ENCODE measurements around the gene MTHFSD.

The MTHFSD gene

GRCh38 chr16:86573215-86573614, 18.2 kb upstream of the MTHFSD start:
- no peak for TF ChIP-seq CREB1 (IDR thresholded peaks at IDR 0.05; ENCODE audit: low read depth)
- no peak for TF ChIP-seq YY1 (IDR thresholded peaks at IDR 0.05; ENCODE audit: low read depth)
- no peak for TF ChIP-seq ZBTB7A (IDR thresholded peaks at IDR 0.05; ENCODE audit: low read depth)
- TF ChIP-seq, protein P1, sequence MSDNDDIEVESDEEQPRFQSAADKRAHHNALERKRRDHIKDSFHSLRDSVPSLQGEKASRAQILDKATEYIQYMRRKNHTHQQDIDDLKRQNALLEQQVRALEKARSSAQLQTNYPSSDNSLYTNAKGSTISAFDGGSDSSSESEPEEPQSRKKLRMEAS (IDR thresholded peaks at IDR 0.05): no peak
- no peak for TF ChIP-seq EGR1 (IDR thresholded peaks at IDR 0.05)
- no peak for TF ChIP-seq TEAD4 (IDR thresholded peaks at IDR 0.05)
- no peak for TF ChIP-seq TCF12 (IDR thresholded peaks at IDR 0.05; ENCODE audit: low read depth)
- no peak for TF ChIP-seq TAF1 (IDR thresholded peaks at IDR 0.05; ENCODE audit: low read depth)

DNA sequence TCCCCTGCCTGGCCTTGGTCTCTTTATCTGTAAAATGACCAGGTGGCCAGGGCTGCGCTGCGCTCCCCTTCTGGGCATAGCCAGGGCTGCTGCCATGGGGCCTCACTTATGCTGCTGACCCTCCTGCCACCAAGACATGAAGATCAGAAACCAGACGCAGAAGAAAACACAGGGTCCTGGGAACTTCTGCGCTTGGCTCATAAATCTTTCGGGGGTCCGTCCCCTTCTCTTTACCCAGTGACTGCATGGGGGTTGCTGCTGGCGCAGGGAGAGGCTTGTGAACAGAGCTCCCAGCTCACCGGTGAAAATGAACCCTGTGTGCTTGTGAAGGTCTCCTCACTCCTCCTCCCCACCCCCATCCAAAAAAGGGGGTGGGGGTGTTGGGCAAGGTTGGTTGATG, 17.6 kb upstream of the MTHFSD start:
- TF ChIP-seq, protein P2, sequence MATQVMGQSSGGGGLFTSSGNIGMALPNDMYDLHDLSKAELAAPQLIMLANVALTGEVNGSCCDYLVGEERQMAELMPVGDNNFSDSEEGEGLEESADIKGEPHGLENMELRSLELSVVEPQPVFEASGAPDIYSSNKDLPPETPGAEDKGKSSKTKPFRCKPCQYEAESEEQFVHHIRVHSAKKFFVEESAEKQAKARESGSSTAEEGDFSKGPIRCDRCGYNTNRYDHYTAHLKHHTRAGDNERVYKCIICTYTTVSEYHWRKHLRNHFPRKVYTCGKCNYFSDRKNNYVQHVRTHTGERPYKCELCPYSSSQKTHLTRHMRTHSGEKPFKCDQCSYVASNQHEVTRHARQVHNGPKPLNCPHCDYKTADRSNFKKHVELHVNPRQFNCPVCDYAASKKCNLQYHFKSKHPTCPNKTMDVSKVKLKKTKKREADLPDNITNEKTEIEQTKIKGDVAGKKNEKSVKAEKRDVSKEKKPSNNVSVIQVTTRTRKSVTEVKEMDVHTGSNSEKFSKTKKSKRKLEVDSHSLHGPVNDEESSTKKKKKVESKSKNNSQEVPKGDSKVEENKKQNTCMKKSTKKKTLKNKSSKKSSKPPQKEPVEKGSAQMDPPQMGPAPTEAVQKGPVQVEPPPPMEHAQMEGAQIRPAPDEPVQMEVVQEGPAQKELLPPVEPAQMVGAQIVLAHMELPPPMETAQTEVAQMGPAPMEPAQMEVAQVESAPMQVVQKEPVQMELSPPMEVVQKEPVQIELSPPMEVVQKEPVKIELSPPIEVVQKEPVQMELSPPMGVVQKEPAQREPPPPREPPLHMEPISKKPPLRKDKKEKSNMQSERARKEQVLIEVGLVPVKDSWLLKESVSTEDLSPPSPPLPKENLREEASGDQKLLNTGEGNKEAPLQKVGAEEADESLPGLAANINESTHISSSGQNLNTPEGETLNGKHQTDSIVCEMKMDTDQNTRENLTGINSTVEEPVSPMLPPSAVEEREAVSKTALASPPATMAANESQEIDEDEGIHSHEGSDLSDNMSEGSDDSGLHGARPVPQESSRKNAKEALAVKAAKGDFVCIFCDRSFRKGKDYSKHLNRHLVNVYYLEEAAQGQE (IDR thresholded peaks at IDR 0.05; ENCODE audit: low read depth): no peak

- TF ChIP-seq YY1 (IDR thresholded peaks at IDR 0.05; ENCODE audit: low read depth): no peak
- TF ChIP-seq EGR1 (IDR thresholded peaks at IDR 0.05): no peak
- no peak for TF ChIP-seq ZBTB7A (IDR thresholded peaks at IDR 0.05; ENCODE audit: low read depth)
- no peak for TF ChIP-seq NFIC (IDR thresholded peaks at IDR 0.05)
- TF ChIP-seq TAF1 (IDR thresholded peaks at IDR 0.05; ENCODE audit: low read depth): no peak
- no peak for TF ChIP-seq FOXM1 (IDR thresholded peaks at IDR 0.05; ENCODE audit: borderline replicate concordance, low read depth)
- no peak for TF ChIP-seq TEAD4 (IDR thresholded peaks at IDR 0.05)
- TF ChIP-seq EP300 (IDR thresholded peaks at IDR 0.05; ENCODE audit: borderline replicate concordance): no peak
- TF ChIP-seq CREB1 (IDR thresholded peaks at IDR 0.05; ENCODE audit: low read depth): no peak
- no peak for TF ChIP-seq RAD21 (IDR thresholded peaks at IDR 0.05; ENCODE audit: low read depth)
- TF ChIP-seq CEBPB (IDR thresholded peaks at IDR 0.05): no peak
- no peak for TF ChIP-seq USF1 (IDR thresholded peaks at IDR 0.05)
- TF ChIP-seq TCF12 (IDR thresholded peaks at IDR 0.05; ENCODE audit: low read depth): no peak
These were observed 17.0 kb upstream of the MTHFSD start for GRCh38 chr16:86572041-86572521.

- TF ChIP-seq EP300 (IDR thresholded peaks at IDR 0.05; ENCODE audit: borderline replicate concordance) (no peak), YY1 (IDR thresholded peaks at IDR 0.05; ENCODE audit: low read depth) (no peak), USF1 (IDR thresholded peaks at IDR 0.05) (no peak), NFIC (IDR thresholded peaks at IDR 0.05) (no peak), TAF1 (IDR thresholded peaks at IDR 0.05; ENCODE audit: low read depth) (no peak), TEAD4 (IDR thresholded peaks at IDR 0.05) (no peak), ZBTB7A (IDR thresholded peaks at IDR 0.05; ENCODE audit: low read depth) (no peak), CEBPB (IDR thresholded peaks at IDR 0.05) (no peak), FOXM1 (IDR thresholded peaks at IDR 0.05; ENCODE audit: borderline replicate concordance, low read depth) (no peak), CREB1 (IDR thresholded peaks at IDR 0.05; ENCODE audit: low read depth) (no peak), EGR1 (IDR thresholded peaks at IDR 0.05) (no peak), RAD21 (IDR thresholded peaks at IDR 0.05; ENCODE audit: low read depth) (no peak), TCF12 (IDR thresholded peaks at IDR 0.05; ENCODE audit: low read depth) (no peak)
- TF ChIP-seq, protein P1 (IDR thresholded peaks at IDR 0.05): no peak
- TF ChIP-seq, protein P2 (IDR thresholded peaks at IDR 0.05; ENCODE audit: low read depth): no peak
These were observed 16.5 kb upstream of the MTHFSD start for GRCh38 chr16:86571530-86571915.

- TF ChIP-seq, protein P2 (IDR thresholded peaks at IDR 0.05; ENCODE audit: low read depth): no peak
- no peak for TF ChIP-seq USF1 (IDR thresholded peaks at IDR 0.05)
- TF ChIP-seq TAF1 (IDR thresholded peaks at IDR 0.05; ENCODE audit: low read depth): no peak
- no peak for TF ChIP-seq CEBPB (IDR thresholded peaks at IDR 0.05)
- no peak for TF ChIP-seq YY1 (IDR thresholded peaks at IDR 0.05; ENCODE audit: low read depth)
- no peak for TF ChIP-seq EGR1 (IDR thresholded peaks at IDR 0.05)
- TF ChIP-seq TEAD4 (IDR thresholded peaks at IDR 0.05): no peak
- TF ChIP-seq EP300 (IDR thresholded peaks at IDR 0.05; ENCODE audit: borderline replicate concordance): no peak
- TF ChIP-seq FOXM1 (IDR thresholded peaks at IDR 0.05; ENCODE audit: borderline replicate concordance, low read depth): no peak
- TF ChIP-seq ZBTB7A (IDR thresholded peaks at IDR 0.05; ENCODE audit: low read depth): no peak
- TF ChIP-seq, protein P1 (IDR thresholded peaks at IDR 0.05): no peak
- no peak for TF ChIP-seq CREB1 (IDR thresholded peaks at IDR 0.05; ENCODE audit: low read depth)
- no peak for TF ChIP-seq RAD21 (IDR thresholded peaks at IDR 0.05; ENCODE audit: low read depth)
- TF ChIP-seq TCF12 (IDR thresholded peaks at IDR 0.05; ENCODE audit: low read depth): no peak
- TF ChIP-seq NFIC (IDR thresholded peaks at IDR 0.05): no peak
These were observed 15.8 kb upstream of the MTHFSD start for GRCh38 chr16:86570558-86571529.

Measured in Ishikawa (cell line).